ENCODE data around the gene KRTAP5-1.

DNA sequence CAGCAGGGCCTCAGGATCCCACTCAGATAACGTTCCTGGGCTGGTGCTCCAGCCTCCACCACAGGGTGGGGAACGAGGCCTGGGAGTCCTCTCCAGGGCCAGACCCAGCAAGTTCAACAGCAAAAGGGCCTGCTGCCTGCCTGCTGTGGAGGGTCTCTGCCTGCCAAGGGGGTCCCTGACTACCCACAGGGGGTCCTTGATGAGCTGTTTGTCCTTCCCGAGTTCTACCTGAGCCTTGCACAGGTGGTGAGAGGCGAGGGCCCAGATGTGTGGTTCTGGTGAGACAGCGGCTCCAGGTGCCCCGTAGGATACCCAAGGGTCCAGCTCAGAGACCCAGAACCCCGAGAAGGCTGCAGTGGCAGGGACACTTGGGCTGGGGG lies 17.4 kb downstream of the KRTAP5-1 start:
- TF ChIP-seq, protein P1, sequence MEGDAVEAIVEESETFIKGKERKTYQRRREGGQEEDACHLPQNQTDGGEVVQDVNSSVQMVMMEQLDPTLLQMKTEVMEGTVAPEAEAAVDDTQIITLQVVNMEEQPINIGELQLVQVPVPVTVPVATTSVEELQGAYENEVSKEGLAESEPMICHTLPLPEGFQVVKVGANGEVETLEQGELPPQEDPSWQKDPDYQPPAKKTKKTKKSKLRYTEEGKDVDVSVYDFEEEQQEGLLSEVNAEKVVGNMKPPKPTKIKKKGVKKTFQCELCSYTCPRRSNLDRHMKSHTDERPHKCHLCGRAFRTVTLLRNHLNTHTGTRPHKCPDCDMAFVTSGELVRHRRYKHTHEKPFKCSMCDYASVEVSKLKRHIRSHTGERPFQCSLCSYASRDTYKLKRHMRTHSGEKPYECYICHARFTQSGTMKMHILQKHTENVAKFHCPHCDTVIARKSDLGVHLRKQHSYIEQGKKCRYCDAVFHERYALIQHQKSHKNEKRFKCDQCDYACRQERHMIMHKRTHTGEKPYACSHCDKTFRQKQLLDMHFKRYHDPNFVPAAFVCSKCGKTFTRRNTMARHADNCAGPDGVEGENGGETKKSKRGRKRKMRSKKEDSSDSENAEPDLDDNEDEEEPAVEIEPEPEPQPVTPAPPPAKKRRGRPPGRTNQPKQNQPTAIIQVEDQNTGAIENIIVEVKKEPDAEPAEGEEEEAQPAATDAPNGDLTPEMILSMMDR (IDR thresholded peaks at IDR 0.05; ENCODE audit: low read length): no peak
- TF ChIP-seq EZH2phosphoT487 (IDR thresholded peaks at IDR 0.05; ENCODE audit: low read length): no peak

All from MM.1S (cell line).